SK-N-SH (cell line): ENCODE results near the gene WDR27. TPM values are rescaled to one million over a fixed set of nuclear protein-coding genes. Genes with fewer than 3 reads are reported as not detected.

ENCODE experiments used
- CTCF ChIA-PET: fragments of 300-600, 350-600 bp; formaldehyde crosslinking; extraction: SDS; loops from one replicate; lab custom pipeline; 2021; lab: Yijun Ruan, JAX
- POLR2A ChIA-PET: fragments of 350-600 bp; sonication (Branson Sonifier 250); formaldehyde crosslinking; extraction: SDS; loops from one replicate; lab custom pipeline; 2020; ENCODE audit warnings: antibody characterized with exemption, inconsistent platforms; lab: Yijun Ruan, JAX
- DNase-seq: peaks from one replicate; pipeline ENCODE4 v3.0.0; 2012
- H2AFZ ChIP-seq: fragments of 200-600 bp; sonication (generic); 2 replicates; pipeline ENCODE4 v1.8.1; 2016; ENCODE audit warnings: antibody characterized with exemption, mild to moderate bottlenecking, low read depth
- H3F3A ChIP-seq: fragments of 200-600 bp; sonication (generic); replicated peaks from 2 replicates; pipeline ENCODE3; 2016; ENCODE audit warnings: antibody characterized with exemption, mild to moderate bottlenecking; ENCODE audit not compliant: insufficient read depth
- H3K27ac ChIP-seq, 2 experiments: fragments of 200-500 bp in 1 of 2; fragments of 200-600 bp in 1 of 2; sonication (Bioruptor generic) in 1 of 2; sonication (generic), shearing (Covaris generic) in 1 of 2; 2 replicates each; pipeline versions ENCODE4 v1.5.1 to v1.6.1; 2014 to 2016; ENCODE audit warnings: low read depth in 2 of 2, inconsistent platforms in 1 of 2, low read length in 1 of 2, mild to moderate bottlenecking in 1 of 2, mixed read lengths in 1 of 2
- H3K27me3 ChIP-seq: fragments of 200-600 bp; sonication (generic), shearing (Covaris generic); 2 replicates; pipeline ENCODE4 v1.6.1; 2016; ENCODE audit warnings: mixed run types; ENCODE audit not compliant: insufficient read depth
- H3K36me3 ChIP-seq, 2 experiments: fragments of 200-500 bp in 1 of 2; fragments of 200-600 bp in 1 of 2; sonication (Bioruptor generic) in 1 of 2; sonication (generic) in 1 of 2; replicated peaks in 1 of 2; 2 replicates each; pipeline versions ENCODE3 to v1.5.1; 2014 to 2016; ENCODE audit warnings: low read length in 1 of 2, mild to moderate bottlenecking in 1 of 2; ENCODE audit not compliant: insufficient read depth in 2 of 2, control insufficient read depth in 1 of 2
- H3K4me1 ChIP-seq, 2 experiments: fragments of 200-500 bp in 1 of 2; fragments of 200-600 bp in 1 of 2; sonication (Bioruptor generic) in 1 of 2; sonication (generic), shearing (Covaris generic) in 1 of 2; 2 replicates each; pipeline versions ENCODE4 v1.5.1 to v1.6.1; 2014 to 2016; ENCODE audit warnings: low read depth in 1 of 2, low read length in 1 of 2, mixed run types in 1 of 2; ENCODE audit not compliant: insufficient read depth in 2 of 2, control insufficient read depth in 1 of 2
- H3K4me2 ChIP-seq: fragments of 200-600 bp; sonication (generic), shearing (Covaris generic); 2 replicates; pipeline ENCODE4 v1.6.1; 2017; ENCODE audit warnings: mixed run types
- H3K4me3 ChIP-seq, 2 experiments: fragments of 200-500 bp in 1 of 2; fragments of 200-600 bp in 1 of 2; sonication (Bioruptor generic) in 1 of 2; sonication (generic), shearing (Covaris generic) in 1 of 2; 2 replicates each; pipeline versions ENCODE4 v1.5.1 to v1.8.1; 2014 to 2016; ENCODE audit warnings: low read depth in 2 of 2, inconsistent platforms in 1 of 2, low read length in 1 of 2, mild to moderate bottlenecking in 1 of 2, mixed read lengths in 1 of 2, moderate library complexity in 1 of 2
- H3K79me2 ChIP-seq: fragments of 200-600 bp; sonication (generic); 2 replicates; pipeline ENCODE4 v1.8.1; 2017; ENCODE audit warnings: mild to moderate bottlenecking; ENCODE audit not compliant: insufficient read depth
- H3K9ac ChIP-seq: fragments of 200-600 bp; sonication (generic); 2 replicates; pipeline ENCODE4 v1.6.1; 2017; ENCODE audit warnings: mixed run types
- H3K9me2 ChIP-seq: fragments of 200-600 bp; sonication (generic); 2 replicates; pipeline ENCODE4 v1.6.1; 2017; ENCODE audit warnings: mixed run types
- H3K9me3 ChIP-seq: fragments of 200-600 bp; sonication (generic); 2 replicates; pipeline ENCODE4 v1.6.1; 2017; ENCODE audit warnings: mixed run types, mild to moderate bottlenecking, moderate library complexity
- H4K20me1 ChIP-seq: fragments of 200-600 bp; sonication (generic); 2 replicates; pipeline ENCODE4 v1.6.1; 2017; ENCODE audit warnings: mild to moderate bottlenecking, mixed run types; ENCODE audit not compliant: insufficient read depth
- CHD2 ChIP-seq: fragments of 150-350 bp; IDR thresholded peaks from 2 replicates; pipeline ENCODE4 v1.6.1; 2018; ENCODE audit warnings: low read length; ENCODE audit not compliant: partially characterized antibody
- ELF1 ChIP-seq: IDR thresholded peaks from 2 replicates; pipeline ENCODE4 v1.4.0; 2012
- FOXM1 ChIP-seq: IDR thresholded peaks from 2 replicates; pipeline ENCODE4 v1.4.0; 2012; ENCODE audit warnings: low read depth, mild to moderate bottlenecking
- GABPA ChIP-seq: IDR thresholded peaks from 2 replicates; pipeline ENCODE4 v1.4.0; 2012; ENCODE audit warnings: low read depth, mild to moderate bottlenecking
- GATA2 ChIP-seq: sonication (generic); formaldehyde crosslinking; IDR thresholded peaks from 2 replicates; pipeline ENCODE4 v1.5.0; 2020; ENCODE audit warnings: mild to moderate bottlenecking, missing genetic modification reagents
- MXI1 ChIP-seq: IDR thresholded peaks from 2 replicates; pipeline ENCODE4 v1.6.1; 2012; ENCODE audit warnings: mild to moderate bottlenecking, low read depth, low read length, improper control_type of control experiment
- NFIC ChIP-seq: IDR thresholded peaks from 2 replicates; pipeline ENCODE4 v1.4.0; 2012; ENCODE audit warnings: borderline replicate concordance
- NRF1 ChIP-seq: IDR thresholded peaks from 2 replicates; pipeline ENCODE4 v1.6.1; 2012; ENCODE audit warnings: low read depth, mild to moderate bottlenecking, low read length
- POLR2AphosphoS5 ChIP-seq: IDR thresholded peaks from 2 replicates; pipeline ENCODE4 v1.6.1; 2012; ENCODE audit warnings: low read depth, low read length
- RFX5 ChIP-seq: IDR thresholded peaks from 2 replicates; pipeline ENCODE4 v1.6.1; 2012; ENCODE audit warnings: mild to moderate bottlenecking, improper control_type of control experiment, low read length
- SIN3A ChIP-seq: IDR thresholded peaks from 2 replicates; pipeline ENCODE4 v1.6.1; 2012; ENCODE audit warnings: low read depth, mild to moderate bottlenecking, low read length, moderate library complexity, borderline replicate concordance
- TAF1 ChIP-seq: IDR thresholded peaks from 2 replicates; pipeline ENCODE4 v1.6.1; 2012; ENCODE audit warnings: low read depth, mild to moderate bottlenecking, low read length, moderate library complexity, borderline replicate concordance
- WGBS: methylation state at CpG from one replicate; pipeline ENCODE4 v1.1.6; 2017; ENCODE audit warnings: low lambda C conversion rate; 5-methylcytosine and 5-hydroxymethylcytosine counted together
- polyA plus RNA-seq, 3 experiments: library from polyadenylated mRNA; depleted of rRNA; stranded (reverse); fragments of >200 nt; gene quantifications; 2 replicates each; pipeline ENCODE4 v1.2.3, GENCODE V29; 2012
- TF ChIP-seq, protein P1 (sequence below): fragments of 200-600 bp; sonication (generic); IDR thresholded peaks from 2 replicates; pipeline ENCODE4 v1.6.1; 2017; ENCODE audit warnings: antibody characterized with exemption, mild to moderate bottlenecking, moderate library complexity
- TF ChIP-seq, protein P2 (sequence below): IDR thresholded peaks from 2 replicates; pipeline ENCODE4; 2012
- TF ChIP-seq, protein P3 (sequence below): fragments of 150-350 bp; IDR thresholded peaks from 2 replicates; pipeline ENCODE4 v1.6.1; 2016; ENCODE audit warnings: mild to moderate bottlenecking, low read depth, low read length
- TF ChIP-seq, protein P4 (sequence below): IDR thresholded peaks from 2 replicates; pipeline ENCODE4 v1.4.0; 2012; ENCODE audit warnings: low read depth, borderline replicate concordance

The WDR27 gene
- polyA plus RNA-seq, 1 of the 3 experiments (the other 2 are of a cell fraction) = 55.6 TPM

DNA sequence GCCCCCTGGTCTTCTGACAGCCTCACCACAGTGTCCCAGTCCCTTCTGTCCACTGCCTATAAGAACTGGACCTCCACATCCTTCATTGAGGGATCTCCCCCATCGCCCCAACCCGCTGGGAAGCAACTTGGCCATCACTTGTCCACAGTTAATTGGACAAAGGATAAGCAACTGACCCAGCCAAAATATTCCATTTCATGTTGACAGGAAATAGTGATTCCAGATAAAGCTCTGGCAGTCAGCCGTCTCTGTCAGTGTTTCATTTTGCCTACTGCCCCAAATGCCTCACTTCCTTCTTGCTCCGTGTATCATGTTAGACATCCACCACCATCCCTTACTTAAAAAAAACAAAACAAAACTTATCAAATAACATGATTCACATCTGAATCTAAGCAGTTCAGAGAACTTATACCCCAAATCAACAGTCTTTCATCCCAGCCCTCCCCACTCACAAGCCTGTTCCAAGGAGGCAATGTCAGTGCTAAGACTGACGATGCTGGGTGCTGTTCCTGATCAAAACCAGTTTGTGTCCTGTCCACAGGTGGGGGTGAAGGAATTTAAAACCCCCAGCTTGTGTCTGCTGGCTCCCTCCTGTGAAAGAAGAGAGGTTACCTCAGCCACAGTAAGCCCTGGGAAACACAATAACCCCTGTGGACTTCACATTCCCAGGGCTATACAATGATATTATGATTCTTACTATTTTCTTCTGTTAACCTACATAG, 162.5 kb downstream of the WDR27 start:
- no peaks in the 10 kb centered on the region for H3K9me3 ChIP-seq
- TF ChIP-seq GABPA = no peak
- TF ChIP-seq, protein P1, sequence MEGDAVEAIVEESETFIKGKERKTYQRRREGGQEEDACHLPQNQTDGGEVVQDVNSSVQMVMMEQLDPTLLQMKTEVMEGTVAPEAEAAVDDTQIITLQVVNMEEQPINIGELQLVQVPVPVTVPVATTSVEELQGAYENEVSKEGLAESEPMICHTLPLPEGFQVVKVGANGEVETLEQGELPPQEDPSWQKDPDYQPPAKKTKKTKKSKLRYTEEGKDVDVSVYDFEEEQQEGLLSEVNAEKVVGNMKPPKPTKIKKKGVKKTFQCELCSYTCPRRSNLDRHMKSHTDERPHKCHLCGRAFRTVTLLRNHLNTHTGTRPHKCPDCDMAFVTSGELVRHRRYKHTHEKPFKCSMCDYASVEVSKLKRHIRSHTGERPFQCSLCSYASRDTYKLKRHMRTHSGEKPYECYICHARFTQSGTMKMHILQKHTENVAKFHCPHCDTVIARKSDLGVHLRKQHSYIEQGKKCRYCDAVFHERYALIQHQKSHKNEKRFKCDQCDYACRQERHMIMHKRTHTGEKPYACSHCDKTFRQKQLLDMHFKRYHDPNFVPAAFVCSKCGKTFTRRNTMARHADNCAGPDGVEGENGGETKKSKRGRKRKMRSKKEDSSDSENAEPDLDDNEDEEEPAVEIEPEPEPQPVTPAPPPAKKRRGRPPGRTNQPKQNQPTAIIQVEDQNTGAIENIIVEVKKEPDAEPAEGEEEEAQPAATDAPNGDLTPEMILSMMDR = no peak
- TF ChIP-seq, protein P2, sequence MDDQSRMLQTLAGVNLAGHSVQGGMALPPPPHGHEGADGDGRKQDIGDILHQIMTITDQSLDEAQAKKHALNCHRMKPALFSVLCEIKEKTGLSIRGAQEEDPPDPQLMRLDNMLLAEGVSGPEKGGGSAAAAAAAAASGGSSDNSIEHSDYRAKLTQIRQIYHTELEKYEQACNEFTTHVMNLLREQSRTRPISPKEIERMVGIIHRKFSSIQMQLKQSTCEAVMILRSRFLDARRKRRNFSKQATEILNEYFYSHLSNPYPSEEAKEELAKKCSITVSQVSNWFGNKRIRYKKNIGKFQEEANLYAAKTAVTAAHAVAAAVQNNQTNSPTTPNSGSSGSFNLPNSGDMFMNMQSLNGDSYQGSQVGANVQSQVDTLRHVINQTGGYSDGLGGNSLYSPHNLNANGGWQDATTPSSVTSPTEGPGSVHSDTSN = no peak
- no peak for TF ChIP-seq TAF1
- TF ChIP-seq ELF1 = no peak
- WGBS = 74% methylated on average over 5 of the region's 5 CpGs
- peaks cover 12% of the 10 kb centered on the region for H3F3A ChIP-seq
- H3K79me2 ChIP-seq = no peaks in the 10 kb centered on the region
- H3K4me2 ChIP-seq = peak overlapping the region; percentile 11; the same call in 1 of the 2 replicates
- no peaks in the 10 kb centered on the region; the same call in 1 of the 2 replicates for H3K9me2 ChIP-seq
- no peaks in the 10 kb centered on the region for H3K36me3 ChIP-seq
- CTCF ChIA-PET = no interaction called here
- peak overlapping the region; percentile 19 to 67; a peak in 2 of 4 replicates for H3K27ac ChIP-seq
- DNase-seq = no peak
- H3K27me3 ChIP-seq = no peaks in the 10 kb centered on the region
- no peaks in the 10 kb centered on the region for H4K20me1 ChIP-seq
- H2AFZ ChIP-seq = peak overlapping the region; percentile 33; the same call in 1 of the 2 replicates
- no peak overlapping the region for H3K4me3 ChIP-seq
- H3K4me1 ChIP-seq = peaks cover 3 to 8% of the 10 kb centered on the region in 2 experiments; a peak in 3 of 4 replicates
- no peak overlapping the region for H3K9ac ChIP-seq
- POLR2A ChIA-PET = no interaction called here

DNA sequence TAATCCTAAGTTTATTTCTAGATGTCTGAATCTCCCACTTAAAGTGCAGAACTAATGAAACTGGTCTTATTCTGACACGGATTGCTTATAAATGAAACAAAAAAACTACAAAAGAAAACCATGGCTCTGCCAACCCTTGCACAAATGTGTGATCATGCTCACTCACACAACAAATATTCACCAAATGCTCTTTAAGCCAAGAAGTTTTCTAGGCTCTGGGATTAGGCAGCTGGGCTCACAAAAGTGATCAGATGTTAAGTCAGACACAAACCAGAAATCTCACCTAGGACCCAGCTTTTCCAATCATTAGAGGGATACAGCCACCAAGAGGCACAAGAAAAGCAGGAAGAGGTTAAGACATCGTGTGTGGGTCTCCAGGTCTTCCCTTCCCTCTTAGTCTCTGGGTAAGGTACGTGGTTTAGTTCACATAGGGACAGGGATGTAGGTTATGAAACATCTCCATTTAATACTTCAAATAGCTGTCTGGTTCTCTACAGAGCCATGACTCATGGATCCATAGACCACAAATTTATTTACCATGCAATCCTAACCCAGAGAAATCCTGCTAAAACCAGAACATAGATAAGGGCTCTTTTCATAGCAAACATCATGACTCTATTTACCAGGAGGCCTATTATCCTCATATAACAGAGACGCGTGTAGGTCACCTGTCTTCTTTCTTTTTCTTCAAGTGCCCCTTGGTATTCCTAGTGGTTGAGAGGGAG, 165.2 kb downstream of the WDR27 start:
- Histone ChIP-seq H4K20me1 (no peaks in the 10 kb centered on the region), H3K9me2 (no peaks in the 10 kb centered on the region)
- TF ChIP-seq, protein P1 = no peak
- TF ChIP-seq TAF1 (no peak), FOXM1 (no peak), NRF1 (no peak), POLR2AphosphoS5 (no peak), CHD2 (no peak), MXI1 (no peak), RFX5 (no peak), GATA2 (CRISPR knock-in tag) (no peak), NFIC (no peak), SIN3A (no peak)
- TF ChIP-seq, protein P3, sequence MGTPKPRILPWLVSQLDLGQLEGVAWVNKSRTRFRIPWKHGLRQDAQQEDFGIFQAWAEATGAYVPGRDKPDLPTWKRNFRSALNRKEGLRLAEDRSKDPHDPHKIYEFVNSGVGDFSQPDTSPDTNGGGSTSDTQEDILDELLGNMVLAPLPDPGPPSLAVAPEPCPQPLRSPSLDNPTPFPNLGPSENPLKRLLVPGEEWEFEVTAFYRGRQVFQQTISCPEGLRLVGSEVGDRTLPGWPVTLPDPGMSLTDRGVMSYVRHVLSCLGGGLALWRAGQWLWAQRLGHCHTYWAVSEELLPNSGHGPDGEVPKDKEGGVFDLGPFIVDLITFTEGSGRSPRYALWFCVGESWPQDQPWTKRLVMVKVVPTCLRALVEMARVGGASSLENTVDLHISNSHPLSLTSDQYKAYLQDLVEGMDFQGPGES = no peak
- TF ChIP-seq, protein P4, sequence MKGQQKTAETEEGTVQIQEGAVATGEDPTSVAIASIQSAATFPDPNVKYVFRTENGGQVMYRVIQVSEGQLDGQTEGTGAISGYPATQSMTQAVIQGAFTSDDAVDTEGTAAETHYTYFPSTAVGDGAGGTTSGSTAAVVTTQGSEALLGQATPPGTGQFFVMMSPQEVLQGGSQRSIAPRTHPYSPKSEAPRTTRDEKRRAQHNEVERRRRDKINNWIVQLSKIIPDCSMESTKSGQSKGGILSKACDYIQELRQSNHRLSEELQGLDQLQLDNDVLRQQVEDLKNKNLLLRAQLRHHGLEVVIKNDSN = no peak
- TF ChIP-seq, all 33 proteins: peak for 0
- no peak overlapping the region for H3K27ac ChIP-seq
- WGBS = 48% methylated on average over 5 of the region's 5 CpGs
- no peak overlapping the region for H3K4me3 ChIP-seq
- ChIA-PET POLR2A (no interaction called here), CTCF (no interaction called here)
- H3K4me1 ChIP-seq = peaks cover 0 to 3% of the 10 kb centered on the region in 2 experiments; a peak in 2 of 4 replicates
- peaks cover 2% of the 10 kb centered on the region for H3F3A ChIP-seq
- H3K36me3 ChIP-seq = no peaks in the 10 kb centered on the region
- no peaks in the 10 kb centered on the region for H3K27me3 ChIP-seq
- no peak for DNase-seq
- H3K9ac ChIP-seq = no peak overlapping the region
- H3K9me3 ChIP-seq = no peaks in the 10 kb centered on the region
- no peak overlapping the region for H3K4me2 ChIP-seq
- no peak overlapping the region for H2AFZ ChIP-seq
- no peaks in the 10 kb centered on the region for H3K79me2 ChIP-seq
